Measurements from ENCODE around the gene KATNAL1. TPM values are rescaled to one million over a fixed set of nuclear protein-coding genes. Genes with fewer than 3 reads are reported as not detected.
"Not testable (repeated sequence)": the region's sequence is repeated elsewhere in the genome, so short reads cannot be mapped to it uniquely, and the experiment has no call there.

The KATNAL1 gene
- total RNA-seq, 3 donors from 2014 or later, result 3.3 to 5.2 (median 4.0) TPM

GRCh38 chr13:30192320-30193093 lies 114.8 kb downstream of the KATNAL1 start:
- Mint-ChIP-seq H3K4me1 (ENCODE audit: low read depth) (no peaks in the 10 kb centered on the region), H3K27me3 (ENCODE audit: low read depth) (no peaks in the 10 kb centered on the region)

GRCh38 chr13:30191491-30192100 lies 115.8 kb downstream of the KATNAL1 start:
- Mint-ChIP-seq H3K27me3 (ENCODE audit: low read depth) (no peaks in the 10 kb centered on the region), H3K4me3 (no peak overlapping the region), H3K9me3 (no peaks in the 10 kb centered on the region), H3K36me3 (ENCODE audit: insufficient read depth) (no peaks in the 10 kb centered on the region), H3K4me1 (ENCODE audit: low read depth) (no peaks in the 10 kb centered on the region)
- DNase-seq (no peak), ATAC-seq (no peak)

More at GRCh38 chr13:30192320-30193093, 114.8 kb downstream of the KATNAL1 start:
- no peaks in the 10 kb centered on the region for H3K9me3 Mint-ChIP-seq
- ATAC-seq (no peak), DNase-seq (no peak)
- H3K36me3 Mint-ChIP-seq (ENCODE audit: insufficient read depth), result no peaks in the 10 kb centered on the region
- H3K4me3 Mint-ChIP-seq, result no peak overlapping the region

GRCh38 chr13:30186634-30187415 lies 120.5 kb downstream of the KATNAL1 start:
- no peaks in the 10 kb centered on the region for H3K9me3 Mint-ChIP-seq
- no peaks in the 10 kb centered on the region for H3K27me3 Mint-ChIP-seq (ENCODE audit: low read depth)
- DNase-seq, result no peak
- no peaks in the 10 kb centered on the region for H3K4me1 Mint-ChIP-seq (ENCODE audit: low read depth)
- ATAC-seq, result no peak
- H3K36me3 Mint-ChIP-seq (ENCODE audit: insufficient read depth), result no peaks in the 10 kb centered on the region
- no peak overlapping the region for H3K4me3 Mint-ChIP-seq

- DNase-seq (no peak), ATAC-seq (no peak)
- Mint-ChIP-seq H3K9me3 (no peaks in the 10 kb centered on the region), H3K27me3 (ENCODE audit: low read depth) (peaks cover 1% of the 10 kb centered on the region), H3K4me1 (ENCODE audit: low read depth) (no peaks in the 10 kb centered on the region), H3K36me3 (ENCODE audit: insufficient read depth) (no peaks in the 10 kb centered on the region), H3K4me3 (no peak overlapping the region)
Observed at GRCh38 chr13:30181888-30182651, 125.3 kb downstream of the KATNAL1 start.

GRCh38 chr13:30179597-30180276 lies 127.6 kb downstream of the KATNAL1 start:
- no peak for ATAC-seq
- H3K27me3 Mint-ChIP-seq (ENCODE audit: low read depth), result peaks cover 1% of the 10 kb centered on the region
- DNase-seq, result no peak
- no peaks in the 10 kb centered on the region for H3K36me3 Mint-ChIP-seq (ENCODE audit: insufficient read depth)
- no peak overlapping the region for H3K4me3 Mint-ChIP-seq
- no peaks in the 10 kb centered on the region for H3K4me1 Mint-ChIP-seq (ENCODE audit: low read depth)
- no peaks in the 10 kb centered on the region for H3K9me3 Mint-ChIP-seq

- ATAC-seq, result no peak
- H3K36me3 Mint-ChIP-seq (ENCODE audit: insufficient read depth), result no peaks in the 10 kb centered on the region
- H3K4me1 Mint-ChIP-seq (ENCODE audit: low read depth), result peaks cover 2% of the 10 kb centered on the region
- peaks cover 1% of the 10 kb centered on the region for H3K27me3 Mint-ChIP-seq (ENCODE audit: low read depth)
- no peak overlapping the region for H3K4me3 Mint-ChIP-seq
- H3K9me3 Mint-ChIP-seq, result no peaks in the 10 kb centered on the region
- DNase-seq, result no peak
Observed at GRCh38 chr13:30178976-30179375, 128.4 kb downstream of the KATNAL1 start.

GRCh38 chr13:30175166-30175565 lies 132.2 kb downstream of the KATNAL1 start:
- H3K4me1 Mint-ChIP-seq (ENCODE audit: low read depth), result peaks cover 13% of the 10 kb centered on the region
- H3K36me3 Mint-ChIP-seq (ENCODE audit: insufficient read depth), result no peaks in the 10 kb centered on the region
- H3K27me3 Mint-ChIP-seq (ENCODE audit: low read depth), result peaks cover 1% of the 10 kb centered on the region
- no peak for DNase-seq
- no peak for ATAC-seq
- H3K9me3 Mint-ChIP-seq, result no peaks in the 10 kb centered on the region
- no peak overlapping the region for H3K4me3 Mint-ChIP-seq

GRCh38 chr13:30174250-30174649 lies 133.1 kb downstream of the KATNAL1 start:
- not testable (repeated sequence) for H3K27me3 Mint-ChIP-seq (ENCODE audit: low read depth); H3K4me3 Mint-ChIP-seq; ATAC-seq; H3K36me3 Mint-ChIP-seq (ENCODE audit: insufficient read depth); DNase-seq; H3K9me3 Mint-ChIP-seq
- peaks cover 20% of the 10 kb centered on the region for H3K4me1 Mint-ChIP-seq (ENCODE audit: low read depth)

GRCh38 chr13:30173303-30173610 lies 134.1 kb downstream of the KATNAL1 start:
- DNase-seq, result no peak
- peaks cover 21% of the 10 kb centered on the region for H3K4me1 Mint-ChIP-seq (ENCODE audit: low read depth)
- no peak overlapping the region for H3K4me3 Mint-ChIP-seq
- H3K9me3 Mint-ChIP-seq, result no peaks in the 10 kb centered on the region
- ATAC-seq, result no peak
- no peaks in the 10 kb centered on the region for H3K27me3 Mint-ChIP-seq (ENCODE audit: low read depth)
- no peaks in the 10 kb centered on the region for H3K36me3 Mint-ChIP-seq (ENCODE audit: insufficient read depth)

GRCh38 chr13:30172593-30173302 lies 134.6 kb downstream of the KATNAL1 start:
- Mint-ChIP-seq H3K9me3 (no peaks in the 10 kb centered on the region), H3K36me3 (ENCODE audit: insufficient read depth) (no peaks in the 10 kb centered on the region), H3K27me3 (ENCODE audit: low read depth) (no peaks in the 10 kb centered on the region), H3K4me1 (ENCODE audit: low read depth) (peaks cover 21% of the 10 kb centered on the region), H3K4me3 (no peak overlapping the region)
- DNase-seq (no peak), ATAC-seq (no peak)

GRCh38 chr13:30170569-30170968 lies 136.8 kb downstream of the KATNAL1 start:
- no peak for ATAC-seq
- no peaks in the 10 kb centered on the region for H3K36me3 Mint-ChIP-seq (ENCODE audit: insufficient read depth)
- H3K27me3 Mint-ChIP-seq (ENCODE audit: low read depth), result no peaks in the 10 kb centered on the region
- H3K9me3 Mint-ChIP-seq, result no peaks in the 10 kb centered on the region
- no peak for DNase-seq
- no peak overlapping the region for H3K4me3 Mint-ChIP-seq
- H3K4me1 Mint-ChIP-seq (ENCODE audit: low read depth), result peaks cover 21% of the 10 kb centered on the region

- H3K36me3 Mint-ChIP-seq (ENCODE audit: insufficient read depth), result no peaks in the 10 kb centered on the region
- H3K4me1 Mint-ChIP-seq (ENCODE audit: low read depth), result peaks cover 20% of the 10 kb centered on the region
- no peak overlapping the region for H3K4me3 Mint-ChIP-seq
- ATAC-seq (peak in 1 of 2 donors; percentile 40), DNase-seq (no peak)
- H3K27me3 Mint-ChIP-seq (ENCODE audit: low read depth), result no peaks in the 10 kb centered on the region
- no peaks in the 10 kb centered on the region for H3K9me3 Mint-ChIP-seq
Observed at GRCh38 chr13:30169442-30169841, 137.9 kb downstream of the KATNAL1 start.

- DNase-seq, result no peak
- Mint-ChIP-seq H3K4me3 (no peak overlapping the region), H3K4me1 (ENCODE audit: low read depth) (peaks cover 11% of the 10 kb centered on the region), H3K27me3 (ENCODE audit: low read depth) (no peaks in the 10 kb centered on the region), H3K36me3 (ENCODE audit: insufficient read depth) (no peaks in the 10 kb centered on the region), H3K9me3 (no peaks in the 10 kb centered on the region)
- no peak for ATAC-seq
Observed at GRCh38 chr13:30165796-30166195, 141.6 kb downstream of the KATNAL1 start.
